Anterior cingulate cortex (tissue), 58 donors: ENCODE data around the gene FKBP1A.

ENCODE experiments used
- DNase-seq, 58 donors: peaks; one replicate each; lab custom pipeline; 2025; lab: John Stamatoyannopoulos, UW

FKBP1A gene

DNA sequence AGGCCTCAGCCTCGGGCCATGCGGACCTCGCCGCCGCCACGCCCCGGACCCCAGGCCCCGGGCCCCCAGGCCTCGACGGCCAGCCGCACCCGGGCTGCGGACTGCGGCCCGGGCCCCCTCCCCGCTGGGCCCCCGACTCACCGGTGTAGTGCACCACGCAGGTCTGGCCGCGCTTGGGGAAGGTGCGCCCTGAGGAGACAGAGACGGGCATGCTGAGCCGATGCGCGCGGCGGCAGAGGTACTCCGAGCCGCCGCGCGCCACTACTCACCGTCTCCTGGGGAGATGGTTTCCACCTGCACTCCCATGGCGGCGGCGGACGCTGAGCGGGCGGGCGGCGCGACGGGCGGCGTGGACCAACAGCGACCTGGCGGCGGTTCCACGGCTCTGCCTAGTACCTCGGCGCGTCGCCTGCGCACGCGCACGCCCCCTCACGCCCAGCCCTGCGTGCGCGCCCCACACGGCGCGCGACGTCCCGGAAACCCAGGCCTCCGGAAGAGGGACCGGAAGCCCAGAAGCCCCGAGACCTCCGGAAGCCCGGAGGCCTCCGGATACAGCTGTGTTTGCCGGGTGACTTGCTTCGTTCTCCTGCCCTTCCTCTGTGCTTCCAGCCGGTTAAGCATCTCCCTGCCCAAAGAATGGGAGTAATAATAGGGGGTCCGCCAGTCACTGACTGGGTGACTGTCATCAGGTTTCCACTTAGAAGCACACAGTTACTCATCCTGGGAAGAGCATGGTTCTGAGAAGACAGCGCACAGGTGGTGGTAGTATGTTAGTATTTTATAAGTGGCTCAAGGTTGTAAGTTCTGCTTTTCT, at the start of gene FKBP1A:
Gene FKBP1A (minus strand): TSS at position 362 of the 814 bp plus-strand sequence. CDS start 56 bp downstream, at position 306.
- DNase-seq, result peak in 57 of 58 donors; percentile 16 to 92 (median 82)

DNA sequence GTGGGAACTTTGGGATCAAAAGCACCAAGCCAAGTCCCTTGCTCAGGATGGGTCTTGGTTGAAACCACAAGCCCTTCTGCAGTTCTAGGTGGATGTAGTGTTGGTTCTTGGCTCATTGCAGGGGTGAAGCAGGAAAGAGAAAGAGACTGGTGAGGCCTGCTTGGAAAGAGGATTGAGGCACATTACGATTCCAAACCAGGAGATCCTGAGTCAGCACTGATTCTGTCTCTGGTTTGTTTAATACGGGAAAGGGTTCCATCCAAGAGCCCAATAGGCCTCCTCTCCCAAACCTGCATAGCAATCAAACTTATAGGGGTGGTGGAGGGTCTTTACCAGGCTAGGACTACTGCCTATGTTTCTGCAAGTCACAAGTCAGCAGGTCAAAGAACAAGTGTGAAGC, 49.5 kb upstream of the FKBP1A start:
- no peak for DNase-seq

DNA sequence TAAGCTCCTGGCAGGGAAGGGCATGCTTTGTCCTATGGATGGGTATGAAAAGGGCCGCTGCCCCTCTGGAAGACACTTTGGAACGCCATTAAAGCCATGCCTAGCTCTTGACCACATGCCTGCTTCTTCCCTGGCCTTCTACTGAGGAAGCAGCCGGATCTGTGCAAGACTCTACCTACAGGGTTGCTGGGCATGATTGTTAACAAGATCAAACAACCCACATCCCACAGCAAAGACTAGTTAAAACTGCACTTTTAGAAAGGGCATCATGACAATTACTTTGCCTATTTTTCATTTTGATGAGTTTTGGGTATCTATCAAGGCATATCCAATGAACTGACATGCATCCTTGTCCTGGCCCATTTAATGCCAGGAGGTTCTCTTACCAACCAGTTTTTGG, 48.3 kb upstream of the FKBP1A start:
- DNase-seq, result no peak

DNA sequence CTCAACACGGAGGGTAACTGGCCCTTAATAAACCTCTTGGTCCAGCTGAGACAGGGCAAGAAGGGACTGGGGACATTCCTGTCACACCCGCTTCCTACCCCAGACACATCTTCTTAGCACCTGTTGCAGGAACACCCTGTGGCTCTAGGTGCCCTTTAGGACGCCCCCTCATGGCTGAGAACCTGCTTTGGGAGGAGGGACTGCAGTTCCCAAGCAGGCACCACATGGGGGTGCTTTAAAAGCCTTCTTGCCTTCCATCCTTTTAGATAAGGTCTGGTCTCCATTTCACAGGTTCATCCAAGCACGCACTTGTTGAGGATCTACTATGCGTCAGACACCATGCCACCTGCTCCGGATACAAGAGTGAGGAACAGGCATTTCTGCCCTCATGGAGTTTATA, 47.2 kb upstream of the FKBP1A start:
- DNase-seq, result no peak

DNA sequence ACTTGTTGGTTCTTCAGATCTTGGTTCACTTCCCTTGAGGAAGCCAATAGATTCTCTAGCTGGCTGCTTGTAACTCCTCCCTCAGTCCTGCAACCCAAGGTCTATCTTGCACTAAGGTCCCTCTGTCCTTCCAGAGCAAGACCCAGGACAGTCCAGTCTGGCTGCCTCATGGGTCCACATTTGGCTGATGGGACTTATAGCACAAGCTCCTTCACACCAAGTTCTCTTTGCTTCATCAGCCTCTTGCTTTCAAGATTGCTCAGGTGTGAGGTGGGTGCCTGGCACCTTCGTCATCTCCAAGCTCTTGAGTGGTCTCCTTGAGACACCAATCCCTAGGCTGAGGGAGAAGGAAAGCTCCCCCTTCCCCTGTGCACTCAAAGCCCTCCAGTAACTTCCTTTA, 45.5 kb upstream of the FKBP1A start:
- no peak for DNase-seq

DNA sequence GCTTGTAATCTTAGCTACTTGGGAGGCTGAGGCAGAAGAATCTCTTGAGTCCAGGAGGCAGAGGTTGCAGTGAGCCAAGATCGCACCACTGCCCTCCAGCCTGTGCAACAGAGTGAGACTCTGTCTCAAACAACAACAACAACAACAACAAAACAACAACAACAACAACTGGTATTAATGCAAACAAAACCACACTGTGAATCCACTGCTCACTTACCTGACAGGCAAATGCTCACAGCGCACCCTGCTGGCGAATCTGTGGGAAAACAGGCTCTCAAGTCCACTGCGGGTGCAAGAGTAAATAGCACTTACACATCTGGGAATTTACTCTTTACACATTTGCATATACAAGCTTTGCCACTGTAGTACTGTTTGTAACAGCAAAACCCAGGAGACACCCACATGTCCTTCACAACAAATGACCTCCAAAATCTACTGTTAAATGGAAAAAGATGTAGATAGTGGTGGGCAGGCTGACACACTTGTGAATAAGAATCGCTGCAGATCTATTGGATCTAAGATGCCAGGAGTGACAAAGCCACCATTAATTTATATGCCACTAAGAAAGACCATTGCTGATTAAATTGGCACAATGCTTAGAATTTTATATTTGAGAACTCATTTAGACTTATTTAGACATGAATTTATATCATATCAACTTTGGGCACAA, 44.5 kb upstream of the FKBP1A start:
- DNase-seq, result peak in 53 of 58 donors; percentile 7 to 79 (median 41)

DNA sequence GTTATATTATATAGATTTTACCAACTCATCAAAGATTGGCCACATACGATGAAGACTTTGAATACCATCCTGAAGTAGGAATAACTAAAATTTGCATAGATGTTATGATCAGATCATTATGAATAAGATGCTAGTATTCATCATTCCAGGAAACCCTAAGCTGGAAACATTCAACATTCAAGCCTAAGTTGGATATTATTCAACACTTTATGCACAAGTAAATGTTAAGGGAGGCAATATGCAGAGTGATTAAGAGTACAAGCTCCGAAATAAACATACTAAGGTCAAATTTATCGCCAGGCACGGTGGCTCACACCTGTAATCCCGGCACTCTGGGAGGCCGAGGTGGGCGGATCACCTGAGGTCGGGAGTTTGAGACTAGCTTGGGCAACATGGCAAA, 43.4 kb upstream of the FKBP1A start:
- DNase-seq, result no peak

DNA sequence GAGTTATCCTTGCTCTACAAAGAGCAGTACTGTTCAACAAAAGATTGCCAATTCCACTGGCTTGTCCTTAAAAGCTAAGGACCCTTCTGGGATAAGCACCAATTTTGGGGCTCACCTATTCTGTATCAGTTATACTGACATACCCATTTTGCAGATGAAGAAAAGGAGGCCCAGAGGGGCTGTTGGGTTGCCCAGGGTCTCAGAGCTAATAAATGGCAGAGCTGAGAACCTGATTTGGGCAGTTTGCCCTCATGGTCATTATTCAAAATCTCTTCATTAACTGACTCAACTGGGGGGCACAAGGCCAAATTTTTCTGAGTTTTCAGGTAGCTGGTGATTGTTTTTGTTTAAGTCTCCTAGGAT, 42.5 kb upstream of the FKBP1A start:
- DNase-seq, result no peak

DNA sequence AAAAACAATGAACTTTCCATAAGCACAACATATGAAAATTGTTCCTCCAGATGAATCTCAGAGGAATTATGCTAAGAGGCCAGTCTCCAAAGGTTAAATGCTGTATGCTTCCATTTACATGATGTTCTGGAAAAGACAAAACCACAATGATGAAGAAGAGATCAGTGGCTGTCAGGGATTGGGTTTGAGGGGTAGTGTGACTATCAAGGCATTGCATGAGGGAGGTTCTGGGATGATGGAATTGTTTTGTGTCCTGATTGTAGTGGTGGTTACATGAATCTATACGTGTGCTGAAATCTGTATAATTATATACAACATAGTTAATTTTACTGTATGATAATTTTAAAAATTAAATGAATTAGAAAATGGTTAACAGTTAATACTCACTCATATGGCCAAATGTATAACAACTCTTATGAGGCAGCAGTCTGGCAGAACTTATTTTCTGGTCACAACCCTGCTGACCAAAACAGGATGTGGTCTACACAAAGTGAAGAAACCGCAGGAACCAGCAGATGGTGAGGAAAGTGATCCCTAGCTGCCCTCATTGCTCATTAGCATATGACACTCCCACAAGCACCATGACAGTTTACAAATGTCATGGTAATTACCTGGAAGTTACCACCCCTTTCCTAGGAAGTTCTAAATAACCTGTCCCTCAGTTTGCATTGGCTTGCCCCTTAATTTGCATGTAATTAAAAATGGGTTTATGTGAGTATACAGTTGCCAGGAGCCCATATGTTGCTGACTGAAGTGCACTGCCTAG, 41.9 kb upstream of the FKBP1A start:
- DNase-seq, result peak in 4 of 58 donors; percentile 4 to 7 (median 5)

DNA sequence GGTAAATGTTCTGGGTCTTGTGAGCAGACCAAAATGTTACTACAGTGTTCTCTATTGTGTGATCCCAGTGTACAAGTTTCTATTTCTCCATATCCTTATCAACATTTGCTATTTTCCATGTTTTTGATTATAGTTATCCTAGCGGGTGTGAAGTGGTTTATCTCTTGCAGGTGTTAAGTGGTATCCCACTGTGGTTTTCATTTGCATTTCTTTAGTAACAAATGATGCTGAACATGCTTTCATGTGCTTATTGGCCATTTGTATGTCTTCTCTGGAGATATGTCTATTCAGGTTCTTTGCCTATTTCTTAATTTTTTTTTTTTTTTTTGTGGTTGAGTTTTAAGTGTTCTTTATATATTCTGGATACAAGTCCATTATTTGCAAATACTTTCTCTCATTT, 38.3 kb upstream of the FKBP1A start:
- no peak for DNase-seq

DNA sequence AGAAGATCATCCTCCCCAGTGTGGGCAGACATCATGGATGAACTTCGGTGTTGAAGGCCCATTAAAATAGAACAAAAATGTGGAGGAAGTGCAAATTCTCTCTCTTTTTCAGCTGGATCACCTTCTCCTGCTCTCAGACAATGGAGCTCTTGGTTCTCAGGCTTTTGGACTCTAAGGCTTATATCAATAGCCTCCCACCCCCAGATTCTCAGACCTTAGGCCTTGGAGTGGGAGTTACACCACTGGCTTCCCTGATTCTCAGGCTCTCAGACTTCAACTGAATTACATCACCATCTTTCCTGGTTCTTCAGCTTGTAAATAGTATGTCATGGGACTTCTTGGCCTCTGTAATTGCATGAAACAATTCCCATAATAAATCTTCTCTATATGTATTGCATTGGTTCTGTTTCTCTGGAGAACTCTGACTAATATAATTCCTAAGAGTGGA, 37.2 kb upstream of the FKBP1A start:
- DNase-seq, result no peak

DNA sequence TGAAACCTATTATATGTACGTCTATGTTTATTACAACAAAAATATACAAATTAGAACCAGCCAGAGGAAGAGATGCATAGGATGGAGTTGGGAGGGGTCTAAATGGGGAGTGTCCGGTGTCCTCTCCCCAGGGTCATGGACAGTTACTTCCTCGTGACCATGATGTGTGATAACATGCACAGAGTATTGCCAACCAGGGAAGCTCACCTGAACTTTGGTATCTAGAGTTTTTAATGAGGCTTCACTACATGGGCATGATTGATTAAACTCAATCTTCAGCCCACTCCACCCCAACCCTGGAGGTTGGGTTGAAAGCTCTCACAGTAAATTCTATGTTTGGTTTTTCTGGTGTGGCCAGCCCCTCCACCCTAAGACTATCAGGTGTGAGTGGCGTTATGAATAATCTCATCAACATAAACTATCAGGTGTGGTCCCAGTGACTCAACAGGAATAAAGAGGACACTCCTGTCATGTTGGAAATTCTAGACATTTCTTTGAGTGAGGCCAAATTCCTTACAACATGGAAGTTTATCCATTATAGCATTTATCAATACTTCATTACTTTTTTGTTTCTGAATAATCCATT, 36.4 kb upstream of the FKBP1A start:
- no peak for DNase-seq

DNA sequence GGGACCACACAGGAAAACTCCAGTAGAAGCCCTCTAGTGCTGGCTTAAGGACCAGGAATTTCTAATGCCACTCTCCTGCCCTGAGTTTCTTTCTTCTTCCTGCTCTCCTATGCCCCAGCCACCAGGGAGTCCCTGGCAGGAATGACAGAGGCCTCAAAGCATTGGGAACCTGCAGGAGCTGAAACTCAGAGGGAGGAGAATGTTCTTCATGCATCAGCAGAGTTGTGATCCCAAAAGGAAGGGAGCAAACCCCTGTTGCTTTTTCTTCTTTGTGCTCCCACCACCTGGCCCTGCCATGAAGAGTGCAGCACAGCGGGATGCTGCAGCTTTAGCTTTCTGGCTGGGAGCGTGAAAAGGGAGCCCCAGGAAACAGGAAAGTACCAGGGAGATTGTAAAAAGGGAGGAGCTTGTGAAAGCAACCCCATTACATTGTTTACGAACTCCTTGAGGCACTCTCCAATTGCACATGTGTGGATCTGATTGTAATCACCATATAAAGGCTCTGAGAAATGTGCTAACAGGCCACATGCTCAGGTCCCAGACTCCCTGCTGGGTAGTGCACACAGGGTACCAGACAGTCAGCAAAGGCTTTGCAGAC, 34.7 kb upstream of the FKBP1A start:
- DNase-seq, result no peak

DNA sequence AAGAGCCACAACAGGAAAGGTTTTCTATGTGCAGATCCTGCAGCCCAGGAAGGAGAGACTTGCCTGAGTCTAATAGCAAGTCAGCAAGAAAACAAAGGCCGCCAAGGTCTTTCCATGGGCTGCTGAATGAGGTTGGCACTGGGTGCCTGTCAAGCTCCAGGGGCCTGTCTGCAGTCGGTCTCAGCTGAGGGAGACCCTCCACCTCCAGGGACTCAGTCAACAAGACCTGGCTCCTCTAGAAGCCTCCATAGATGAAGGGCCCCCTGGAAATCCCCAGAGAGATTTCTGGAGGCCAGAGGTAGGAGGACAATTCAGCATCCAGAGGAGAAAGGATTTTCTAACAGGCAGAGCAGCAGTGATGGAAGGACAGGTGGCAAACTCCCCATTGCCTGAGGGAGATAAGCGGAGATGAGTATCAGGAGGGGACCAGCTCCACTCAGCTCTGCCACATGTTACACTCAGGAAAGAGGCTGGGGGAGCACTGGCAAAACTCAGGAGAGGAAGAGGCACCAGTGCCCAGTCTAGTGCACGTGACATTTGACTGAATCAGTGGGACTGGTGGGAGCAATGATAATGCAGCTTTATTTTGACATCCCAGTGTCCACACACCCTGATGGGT, 33.5 kb upstream of the FKBP1A start:
- no peak for DNase-seq

DNA sequence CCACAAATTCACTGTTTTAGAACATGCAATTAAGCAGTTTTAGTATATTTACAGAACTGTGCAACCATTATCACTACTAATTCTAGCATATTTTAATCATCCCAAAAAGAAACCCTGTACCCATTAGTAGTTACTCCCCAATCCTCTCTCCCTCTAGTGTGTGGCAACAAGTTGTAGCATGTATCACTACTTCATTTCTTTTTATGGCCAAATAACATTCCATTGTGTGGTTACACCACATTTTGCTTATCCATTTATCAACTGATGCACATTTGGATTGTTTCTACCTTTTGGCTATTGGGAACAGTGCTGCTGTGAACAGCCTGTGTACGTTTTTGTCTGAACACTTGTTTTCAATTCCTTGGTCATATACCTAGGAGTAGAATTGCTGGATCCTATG, 31.5 kb upstream of the FKBP1A start:
- no peak for DNase-seq

DNA sequence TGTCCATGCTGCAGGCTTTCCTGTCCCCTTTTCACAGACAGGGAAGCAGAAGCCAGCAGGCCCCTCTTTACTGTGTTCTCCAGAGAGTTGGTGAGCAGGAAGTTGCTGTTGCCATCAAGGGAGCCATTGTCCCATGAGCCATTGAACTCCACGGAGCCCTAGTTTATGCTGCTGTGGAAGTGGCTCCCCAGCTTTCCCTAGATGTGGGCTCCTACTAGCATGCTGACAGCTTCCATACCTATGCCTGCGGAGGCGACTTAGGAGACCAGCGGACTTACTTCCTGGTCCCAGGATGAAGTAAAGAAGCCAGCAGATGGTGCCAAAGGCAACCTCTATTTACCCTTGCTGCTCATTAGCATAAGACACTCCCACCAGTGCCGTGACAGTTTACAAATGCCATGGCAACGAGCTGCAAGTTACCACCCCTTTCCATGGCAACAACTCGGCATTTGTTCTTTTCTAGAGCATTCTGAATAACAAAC, 30.8 kb upstream of the FKBP1A start:
- peak in 32 of 58 donors; percentile 1 to 67 (median 24) for DNase-seq

DNA sequence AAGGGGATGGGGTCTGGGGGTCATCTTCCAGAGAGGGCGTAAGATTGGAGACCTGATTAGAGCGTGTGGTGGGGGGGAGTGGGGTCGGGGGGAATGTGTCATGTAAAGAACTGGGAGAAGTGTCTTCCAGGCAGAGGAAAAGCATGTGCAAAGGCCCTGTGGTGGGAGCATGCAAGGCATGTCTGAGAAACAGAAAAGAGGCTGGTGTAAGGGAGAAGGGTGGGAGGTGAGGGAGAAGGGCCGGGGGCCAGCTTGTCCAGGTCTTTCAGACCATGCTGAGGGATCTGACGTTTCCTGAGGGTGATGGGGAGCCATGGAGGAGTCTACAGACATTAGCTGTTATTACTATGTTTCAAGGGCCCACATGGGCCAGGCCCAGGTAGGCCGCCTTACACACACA, 30.4 kb upstream of the FKBP1A start:
- no peak for DNase-seq

DNA sequence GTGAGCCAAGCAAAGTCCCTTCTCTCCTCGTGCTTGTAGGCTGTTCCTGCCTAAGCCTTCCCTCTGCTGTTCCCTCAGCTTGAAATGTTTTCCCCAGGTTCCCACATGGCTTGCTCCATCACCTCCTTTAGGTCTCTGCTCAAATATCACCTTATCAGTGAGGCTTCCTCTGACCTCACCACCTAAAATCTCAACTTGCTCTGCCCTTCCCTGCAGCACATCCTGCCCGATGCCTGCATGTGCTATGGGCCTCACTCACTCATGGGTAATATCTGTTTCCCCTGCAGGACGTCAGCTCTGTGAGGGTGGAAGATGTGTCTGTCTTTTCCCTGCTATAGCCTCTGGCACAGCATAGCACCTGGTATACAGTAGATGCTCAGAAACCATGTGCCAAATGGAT, 29.9 kb upstream of the FKBP1A start:
- no peak for DNase-seq

DNA sequence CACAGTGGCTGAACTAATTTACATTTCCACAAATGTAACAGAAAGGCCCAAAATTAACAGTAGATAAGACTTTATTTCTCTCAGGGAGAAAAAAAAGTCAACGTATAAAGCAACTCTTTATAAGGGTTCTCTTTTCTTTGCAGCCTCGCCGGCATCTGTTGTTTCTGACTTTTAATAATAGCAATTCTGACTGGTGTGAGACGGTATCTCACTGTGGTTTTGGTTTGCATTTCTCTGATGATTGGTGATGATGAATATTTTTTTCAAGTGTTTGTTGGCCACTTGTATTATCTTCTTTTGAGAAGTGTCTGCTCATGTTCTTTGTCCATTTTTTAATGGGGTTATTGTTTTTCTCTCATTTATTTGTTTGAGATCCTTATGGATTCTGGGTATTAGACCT, 27.2 kb upstream of the FKBP1A start:
- no peak for DNase-seq

DNA sequence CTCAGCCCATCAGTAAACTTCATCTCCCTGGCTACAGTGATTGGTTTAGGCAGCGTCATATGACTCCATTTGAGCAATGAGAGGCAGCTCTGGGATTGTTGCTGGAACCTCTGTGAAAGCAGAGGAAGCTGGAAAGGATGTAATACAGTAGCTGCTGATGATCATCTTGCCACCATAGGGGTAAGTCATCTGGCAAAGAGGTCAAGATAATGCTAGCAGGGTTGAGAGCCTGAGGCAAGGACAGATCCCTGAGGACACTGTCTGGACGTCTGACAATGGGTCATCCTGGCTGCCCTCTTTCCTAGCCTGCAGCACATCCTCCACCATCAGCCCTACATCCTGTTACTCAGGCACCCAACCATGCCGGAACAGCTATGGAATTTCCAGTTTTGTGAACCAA, 25.5 kb upstream of the FKBP1A start:
- DNase-seq, result no peak
